Inflammatory macrophage treated with lipopolysaccharide for 1 hour (primary cell): ENCODE measurements around the gene RASAL2.

Source experiments
- DNase-seq, 2 donors: peaks; one replicate each; pipeline ENCODE4 v3.0.0-alpha.2; 2020 to 2022

RASAL2 gene

GRCh38 chr1:178405137-178405536, 311.2 kb downstream of the RASAL2 start:
- no peak for DNase-seq

DNA sequence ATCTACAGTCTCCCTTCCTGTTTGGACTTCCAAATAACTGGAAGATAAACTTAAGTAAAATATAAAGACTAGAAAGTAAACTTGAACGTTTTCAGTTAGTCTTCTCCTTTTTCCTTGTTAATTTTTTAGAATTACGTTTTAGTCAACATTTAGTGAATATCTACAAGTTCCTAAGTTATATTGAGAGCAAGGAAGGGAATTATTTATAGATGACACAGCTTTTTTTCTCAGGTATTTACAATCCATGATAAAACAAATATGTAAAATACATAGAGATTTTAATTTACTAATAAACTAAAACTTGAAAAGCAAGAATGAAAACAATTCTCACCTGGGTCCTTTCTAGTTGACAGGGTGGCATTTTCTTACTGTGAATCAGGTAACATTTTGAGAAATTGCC, 313.3 kb downstream of the RASAL2 start:
- DNase-seq, result no peak

GRCh38 chr1:178407655-178408054, 313.8 kb downstream of the RASAL2 start:
- DNase-seq, result no peak

DNA sequence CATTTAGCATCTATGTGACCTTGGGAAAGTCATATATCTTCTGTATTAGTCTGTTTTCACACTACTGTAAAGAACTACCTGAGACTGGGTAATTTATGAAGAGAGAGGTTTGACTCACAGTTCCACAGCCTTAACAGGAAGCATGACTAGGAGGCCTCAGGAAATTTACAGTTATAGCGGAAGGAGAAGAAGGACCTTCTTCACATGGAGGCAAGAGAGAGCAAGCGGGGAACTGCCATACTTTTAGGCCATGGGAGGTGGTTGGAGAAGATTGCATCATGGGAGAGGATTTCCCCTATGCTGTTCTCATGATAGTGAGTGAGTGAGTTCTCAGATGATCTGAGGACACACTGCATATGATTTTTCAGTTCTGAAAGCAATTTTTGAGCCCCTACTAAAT, 315.0 kb downstream of the RASAL2 start:
- DNase-seq, result peak; percentile 71 to 93

- no peak for DNase-seq
Measured at GRCh38 chr1:178409541-178409940, 315.6 kb downstream of the RASAL2 start.

GRCh38 chr1:178411756-178412399, 318.0 kb downstream of the RASAL2 start:
- no peak for DNase-seq

DNA sequence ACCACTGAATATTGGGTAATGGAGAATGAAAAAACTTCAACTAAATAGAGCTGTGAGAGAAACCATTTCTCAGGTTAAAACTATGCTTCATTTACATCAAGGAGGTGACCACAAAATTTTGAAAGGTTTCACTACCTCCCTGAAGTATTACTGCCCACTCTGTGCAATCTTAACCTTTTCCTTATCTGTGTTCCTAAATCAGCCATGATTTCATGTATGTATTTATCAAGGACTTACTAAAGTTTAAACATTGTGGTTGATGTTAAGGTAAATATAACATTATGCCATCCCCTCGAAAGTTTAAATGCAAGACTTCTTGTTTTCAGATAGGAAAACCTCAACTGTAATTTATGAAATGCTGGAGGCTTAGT, 318.5 kb downstream of the RASAL2 start:
- DNase-seq, result no peak

DNA sequence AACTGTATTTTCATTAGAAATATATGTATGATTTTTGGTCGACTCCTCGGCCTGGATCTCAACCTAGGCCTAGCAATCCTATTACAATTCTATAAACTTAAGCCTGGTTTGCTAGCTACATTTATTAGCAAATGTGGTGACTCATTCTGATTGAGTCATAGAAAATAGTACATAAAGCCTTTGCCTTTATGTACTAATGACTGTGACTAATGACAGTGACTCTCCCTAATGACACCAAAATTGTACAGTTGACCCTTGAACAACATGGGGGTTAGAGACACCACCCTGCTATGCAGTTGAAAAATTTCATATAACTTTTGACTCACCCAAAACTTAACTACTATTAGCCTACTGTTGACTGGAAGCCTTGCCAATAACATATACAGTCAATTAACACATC, 324.0 kb downstream of the RASAL2 start:
- peak; percentile 79 to 90 for DNase-seq

GRCh38 chr1:178418284-178418955, 324.5 kb downstream of the RASAL2 start:
- DNase-seq, result no peak

- DNase-seq, result no peak
Measured at GRCh38 chr1:178434360-178434759, 340.5 kb downstream of the RASAL2 start.

GRCh38 chr1:178434899-178435435, 341.1 kb downstream of the RASAL2 start:
- DNase-seq, result no peak

GRCh38 chr1:178436899-178437298, 343.0 kb downstream of the RASAL2 start:
- DNase-seq, result no peak

DNA sequence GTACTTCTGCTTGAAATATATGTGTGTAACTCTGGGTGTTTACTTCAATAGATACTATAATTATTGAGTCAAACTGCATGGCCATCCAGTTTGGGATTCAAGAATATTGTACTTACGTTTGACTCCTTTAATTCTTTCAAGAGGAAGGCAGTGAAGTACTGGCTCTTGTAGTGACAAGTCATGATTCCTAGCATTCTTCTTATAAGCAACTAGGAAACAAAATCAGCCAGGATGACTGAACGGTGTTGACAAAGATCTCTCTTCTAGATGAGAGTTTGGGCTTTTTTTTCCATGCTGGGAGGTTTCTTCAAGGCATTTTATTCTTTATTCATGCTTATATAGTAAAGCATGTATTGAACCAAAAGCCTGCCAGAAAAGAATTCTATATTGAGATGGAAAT, 344.5 kb downstream of the RASAL2 start:
- DNase-seq, result no peak

DNA sequence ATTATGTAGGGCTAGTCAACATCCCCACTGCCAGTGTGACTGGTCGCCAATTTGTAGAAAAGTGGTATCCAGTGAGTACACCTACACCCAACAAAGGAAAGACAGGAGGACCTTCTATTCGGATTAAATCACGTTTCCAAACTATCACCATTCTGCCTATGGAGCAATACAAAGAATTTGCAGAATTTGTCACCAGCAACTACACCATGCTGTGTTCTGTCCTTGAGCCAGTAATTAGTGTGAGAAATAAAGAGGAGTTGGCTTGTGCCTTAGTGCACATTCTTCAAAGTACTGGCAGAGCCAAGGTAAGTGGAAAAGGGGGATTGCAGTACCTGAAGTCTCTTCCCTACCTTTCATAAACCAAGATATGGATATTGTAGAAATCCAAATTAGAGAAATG, 349.0 kb downstream of the RASAL2 start:
- no peak for DNase-seq

GRCh38 chr1:178450871-178451270, 357.0 kb downstream of the RASAL2 start:
- no peak for DNase-seq

DNA sequence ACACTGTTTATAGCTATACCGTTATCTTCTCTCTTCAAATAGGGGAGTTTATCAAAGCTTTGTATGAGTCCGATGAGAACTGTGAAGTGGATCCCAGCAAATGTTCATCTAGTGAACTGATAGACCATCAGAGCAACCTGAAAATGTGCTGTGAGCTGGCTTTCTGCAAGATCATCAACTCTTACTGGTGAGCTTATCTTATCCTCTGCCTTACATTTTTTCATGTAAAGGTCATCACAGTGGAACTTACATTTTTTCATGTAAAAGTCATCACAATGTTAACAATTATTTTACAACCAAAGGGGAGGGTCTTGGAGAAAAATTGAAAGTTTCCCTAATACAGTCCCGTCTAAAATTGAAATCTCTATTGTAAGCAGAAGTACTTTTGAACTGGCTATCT, 357.6 kb downstream of the RASAL2 start:
- DNase-seq, result no peak

- no peak for DNase-seq
Measured at GRCh38 chr1:178452013-178452412, 358.1 kb downstream of the RASAL2 start.

DNA sequence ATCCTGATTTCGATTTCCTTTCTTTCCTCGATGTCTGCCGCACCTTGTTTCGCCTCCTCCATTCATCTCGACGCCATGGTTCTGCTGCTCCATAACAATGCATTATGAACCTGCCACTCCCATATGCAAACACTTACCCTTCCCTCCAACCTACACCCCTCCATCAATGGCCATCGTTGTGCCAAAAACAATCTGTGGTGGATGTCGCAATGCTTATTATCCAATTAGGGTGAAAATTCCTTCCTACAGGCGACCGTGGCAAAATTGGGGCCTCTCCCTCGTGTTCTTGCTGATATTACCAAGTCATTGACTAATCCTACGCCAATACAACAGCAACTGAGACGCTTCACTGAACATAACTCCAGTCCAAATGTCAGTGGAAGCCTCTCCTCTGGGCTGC, 362.6 kb downstream of the RASAL2 start:
- DNase-seq, result no peak

DNA sequence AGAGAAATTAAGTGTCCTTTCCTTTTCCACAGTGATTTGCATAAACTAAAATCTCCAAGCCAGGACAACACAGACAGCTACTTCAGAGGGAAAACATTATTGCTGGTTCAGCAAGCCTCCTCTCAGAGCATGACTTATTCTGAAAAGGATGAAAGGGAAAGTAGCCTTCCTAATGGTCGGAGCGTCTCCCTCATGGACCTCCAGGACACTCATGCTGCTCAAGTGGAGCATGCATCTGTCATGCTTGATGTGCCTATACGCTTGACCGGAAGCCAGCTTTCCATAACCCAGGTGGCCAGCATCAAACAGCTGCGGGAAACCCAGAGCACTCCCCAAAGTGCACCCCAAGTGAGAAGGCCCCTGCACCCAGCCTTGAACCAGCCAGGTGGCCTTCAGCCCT, 363.7 kb downstream of the RASAL2 start:
- DNase-seq, result no peak

DNA sequence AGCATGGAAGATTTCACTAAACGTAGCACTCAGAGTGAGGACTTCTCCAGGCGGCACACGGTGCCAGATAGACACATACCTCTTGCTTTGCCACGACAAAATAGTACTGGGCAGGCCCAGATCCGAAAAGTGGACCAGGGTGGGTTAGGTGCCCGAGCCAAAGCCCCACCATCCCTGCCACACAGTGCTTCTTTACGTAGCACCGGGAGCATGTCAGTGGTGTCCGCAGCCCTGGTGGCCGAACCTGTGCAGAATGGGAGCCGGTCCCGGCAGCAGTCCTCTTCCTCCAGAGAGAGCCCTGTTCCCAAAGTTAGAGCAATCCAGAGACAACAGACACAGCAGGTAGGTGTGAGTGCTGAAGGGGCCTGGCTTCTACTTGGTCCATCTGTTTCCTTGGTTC, 364.3 kb downstream of the RASAL2 start:
- DNase-seq, result no peak

DNA sequence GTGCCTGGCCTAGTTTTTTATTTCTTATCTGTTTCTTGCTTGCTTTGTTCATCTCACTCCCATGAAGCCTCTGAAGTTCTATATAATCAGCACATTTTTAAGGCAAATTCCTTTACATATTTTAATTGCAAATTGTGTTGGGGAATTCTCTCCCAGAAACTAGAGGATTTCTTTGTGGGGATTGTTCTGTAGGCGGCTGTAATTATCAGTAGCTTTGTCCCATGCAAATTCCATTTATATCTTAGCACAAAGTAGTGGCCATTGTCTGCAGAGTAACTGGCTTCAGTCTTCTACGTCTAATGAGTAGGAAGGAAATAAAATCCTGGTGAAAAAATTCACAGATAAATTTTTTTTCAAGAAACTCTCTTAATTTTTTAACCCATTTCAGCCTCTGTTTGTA, 367.2 kb downstream of the RASAL2 start:
- DNase-seq, result no peak

GRCh38 chr1:178461701-178462100, 367.8 kb downstream of the RASAL2 start:
- DNase-seq, result no peak

GRCh38 chr1:178464141-178464540, 370.2 kb downstream of the RASAL2 start:
- no peak for DNase-seq

DNA sequence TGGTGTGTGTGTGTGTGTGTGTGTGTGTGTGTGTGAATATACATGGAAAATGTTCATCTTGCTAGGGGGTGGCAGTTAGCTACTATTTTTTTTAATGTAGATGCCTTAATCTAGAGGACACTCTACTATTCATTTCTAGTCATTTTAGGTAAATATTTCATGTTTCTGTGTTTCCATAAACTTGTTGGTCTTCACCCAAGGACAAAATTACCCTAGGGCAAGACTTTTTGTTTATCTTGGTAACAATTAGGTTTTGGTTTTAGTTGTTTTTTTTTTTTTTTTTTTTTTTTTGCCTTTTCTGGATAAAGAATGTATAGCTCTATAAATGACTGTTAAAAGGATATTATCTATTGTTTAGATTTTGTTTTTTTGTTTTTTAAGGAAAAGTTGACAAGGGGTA, 370.7 kb downstream of the RASAL2 start:
- no peak for DNase-seq

DNA sequence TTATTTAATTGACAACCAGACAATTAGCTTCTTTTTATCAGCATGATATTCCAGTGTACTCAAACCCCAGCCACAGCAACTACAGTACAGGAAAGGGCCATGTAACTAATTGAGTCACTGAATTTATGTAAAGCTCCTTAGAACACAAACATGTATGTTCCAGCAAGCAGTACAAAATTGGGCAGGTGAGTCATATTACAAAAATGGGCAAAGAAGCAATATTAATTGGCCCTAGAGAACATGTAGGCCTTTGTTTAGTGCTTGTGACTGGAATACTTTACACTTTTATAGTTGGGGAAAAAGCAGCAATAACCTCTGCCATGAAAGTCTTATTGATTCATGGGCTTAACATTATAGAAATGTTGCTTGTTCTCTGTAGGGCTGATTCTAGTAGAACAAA, 371.1 kb downstream of the RASAL2 start:
- DNase-seq, result no peak
